SK-N-SH (cell line): ENCODE measurements around the gene GPR63. TPM values are rescaled to one million over a fixed set of nuclear protein-coding genes. Genes with fewer than 3 reads are reported as not detected.

Source experiments
- CTCF ChIA-PET: fragments of 300-600, 350-600 bp; formaldehyde crosslinking; extraction: SDS; loops from one replicate; lab custom pipeline; 2021; lab: Yijun Ruan, JAX
- POLR2A ChIA-PET: fragments of 350-600 bp; sonication (Branson Sonifier 250); formaldehyde crosslinking; extraction: SDS; loops from one replicate; lab custom pipeline; 2020; ENCODE audit warnings: antibody characterized with exemption, inconsistent platforms; lab: Yijun Ruan, JAX
- DNase-seq: peaks from one replicate; pipeline ENCODE4 v3.0.0; 2012
- H2AFZ ChIP-seq: fragments of 200-600 bp; sonication (generic); 2 replicates; pipeline ENCODE4 v1.8.1; 2016; ENCODE audit warnings: antibody characterized with exemption, mild to moderate bottlenecking, low read depth
- H3F3A ChIP-seq: fragments of 200-600 bp; sonication (generic); replicated peaks from 2 replicates; pipeline ENCODE3; 2016; ENCODE audit warnings: antibody characterized with exemption, mild to moderate bottlenecking; ENCODE audit not compliant: insufficient read depth
- H3K27ac ChIP-seq, 2 experiments: fragments of 200-500 bp in 1 of 2; fragments of 200-600 bp in 1 of 2; sonication (Bioruptor generic) in 1 of 2; sonication (generic), shearing (Covaris generic) in 1 of 2; 2 replicates each; pipeline versions ENCODE4 v1.5.1 to v1.6.1; 2014 to 2016; ENCODE audit warnings: low read depth in 2 of 2, inconsistent platforms in 1 of 2, low read length in 1 of 2, mild to moderate bottlenecking in 1 of 2, mixed read lengths in 1 of 2
- H3K27me3 ChIP-seq: fragments of 200-600 bp; sonication (generic), shearing (Covaris generic); 2 replicates; pipeline ENCODE4 v1.6.1; 2016; ENCODE audit warnings: mixed run types; ENCODE audit not compliant: insufficient read depth
- H3K36me3 ChIP-seq, 2 experiments: fragments of 200-500 bp in 1 of 2; fragments of 200-600 bp in 1 of 2; sonication (Bioruptor generic) in 1 of 2; sonication (generic) in 1 of 2; replicated peaks in 1 of 2; 2 replicates each; pipeline versions ENCODE3 to v1.5.1; 2014 to 2016; ENCODE audit warnings: low read length in 1 of 2, mild to moderate bottlenecking in 1 of 2; ENCODE audit not compliant: insufficient read depth in 2 of 2, control insufficient read depth in 1 of 2
- H3K4me1 ChIP-seq, 2 experiments: fragments of 200-500 bp in 1 of 2; fragments of 200-600 bp in 1 of 2; sonication (Bioruptor generic) in 1 of 2; sonication (generic), shearing (Covaris generic) in 1 of 2; 2 replicates each; pipeline versions ENCODE4 v1.5.1 to v1.6.1; 2014 to 2016; ENCODE audit warnings: low read depth in 1 of 2, low read length in 1 of 2, mixed run types in 1 of 2; ENCODE audit not compliant: insufficient read depth in 2 of 2, control insufficient read depth in 1 of 2
- H3K4me2 ChIP-seq: fragments of 200-600 bp; sonication (generic), shearing (Covaris generic); 2 replicates; pipeline ENCODE4 v1.6.1; 2017; ENCODE audit warnings: mixed run types
- H3K4me3 ChIP-seq, 2 experiments: fragments of 200-500 bp in 1 of 2; fragments of 200-600 bp in 1 of 2; sonication (Bioruptor generic) in 1 of 2; sonication (generic), shearing (Covaris generic) in 1 of 2; 2 replicates each; pipeline versions ENCODE4 v1.5.1 to v1.8.1; 2014 to 2016; ENCODE audit warnings: low read depth in 2 of 2, inconsistent platforms in 1 of 2, low read length in 1 of 2, mild to moderate bottlenecking in 1 of 2, mixed read lengths in 1 of 2, moderate library complexity in 1 of 2
- H3K79me2 ChIP-seq: fragments of 200-600 bp; sonication (generic); 2 replicates; pipeline ENCODE4 v1.8.1; 2017; ENCODE audit warnings: mild to moderate bottlenecking; ENCODE audit not compliant: insufficient read depth
- H3K9ac ChIP-seq: fragments of 200-600 bp; sonication (generic); 2 replicates; pipeline ENCODE4 v1.6.1; 2017; ENCODE audit warnings: mixed run types
- H3K9me2 ChIP-seq: fragments of 200-600 bp; sonication (generic); 2 replicates; pipeline ENCODE4 v1.6.1; 2017; ENCODE audit warnings: mixed run types
- H3K9me3 ChIP-seq: fragments of 200-600 bp; sonication (generic); 2 replicates; pipeline ENCODE4 v1.6.1; 2017; ENCODE audit warnings: mixed run types, mild to moderate bottlenecking, moderate library complexity
- H4K20me1 ChIP-seq: fragments of 200-600 bp; sonication (generic); 2 replicates; pipeline ENCODE4 v1.6.1; 2017; ENCODE audit warnings: mild to moderate bottlenecking, mixed run types; ENCODE audit not compliant: insufficient read depth
- ELF1 ChIP-seq: IDR thresholded peaks from 2 replicates; pipeline ENCODE4 v1.4.0; 2012
- EZH2phosphoT487 ChIP-seq: fragments of 200-600 bp; sonication (generic); IDR thresholded peaks from 2 replicates; pipeline ENCODE4 v1.6.1; 2017; ENCODE audit warnings: low read depth, mixed run types, mild to moderate bottlenecking, antibody characterized with exemption, moderate library complexity, borderline replicate concordance
- FOSL2 ChIP-seq: IDR thresholded peaks from 2 replicates; pipeline ENCODE4 v1.4.0; 2012; ENCODE audit warnings: low read depth, mild to moderate bottlenecking, moderate library complexity, borderline replicate concordance
- JUND ChIP-seq: IDR thresholded peaks from 2 replicates; pipeline ENCODE4 v1.4.0; 2012
- NRF1 ChIP-seq: IDR thresholded peaks from 2 replicates; pipeline ENCODE4 v1.6.1; 2012; ENCODE audit warnings: low read depth, mild to moderate bottlenecking, low read length
- RFX5 ChIP-seq: IDR thresholded peaks from 2 replicates; pipeline ENCODE4 v1.6.1; 2012; ENCODE audit warnings: mild to moderate bottlenecking, improper control_type of control experiment, low read length
- RXRA ChIP-seq: IDR thresholded peaks from 2 replicates; pipeline ENCODE4 v1.4.0; 2012; ENCODE audit warnings: low read depth, mild to moderate bottlenecking, borderline replicate concordance
- WGBS: methylation state at CpG from one replicate; pipeline ENCODE4 v1.1.6; 2017; ENCODE audit warnings: low lambda C conversion rate; 5-methylcytosine and 5-hydroxymethylcytosine counted together
- polyA plus RNA-seq, 3 experiments: library from polyadenylated mRNA; depleted of rRNA; stranded (reverse); fragments of >200 nt; gene quantifications; 2 replicates each; pipeline ENCODE4 v1.2.3, GENCODE V29; 2012
- TF ChIP-seq, protein P1 (sequence below): IDR thresholded peaks from 2 replicates; pipeline ENCODE4 v1.4.0; 2012; ENCODE audit warnings: low read depth, borderline replicate concordance
- TF ChIP-seq, protein P2 (sequence below): fragments of 200-600 bp; sonication (generic); IDR thresholded peaks from 2 replicates; pipeline ENCODE4 v1.6.1; 2017; ENCODE audit warnings: antibody characterized with exemption, mild to moderate bottlenecking, moderate library complexity
- TF ChIP-seq, protein P3 (sequence below): fragments of 150-350 bp; IDR thresholded peaks from 2 replicates; pipeline ENCODE4 v1.6.1; 2017; ENCODE audit warnings: antibody characterized with exemption, low read length, low read depth, borderline replicate concordance
- TF ChIP-seq, protein P4 (sequence below): fragments of 150-350 bp; IDR thresholded peaks from 2 replicates; pipeline ENCODE4 v1.6.1; 2016; ENCODE audit warnings: mild to moderate bottlenecking, low read depth, low read length

GPR63 gene
- polyA plus RNA-seq, 1 of the 3 experiments (the other 2 are of a cell fraction) = 0.53 TPM

DNA sequence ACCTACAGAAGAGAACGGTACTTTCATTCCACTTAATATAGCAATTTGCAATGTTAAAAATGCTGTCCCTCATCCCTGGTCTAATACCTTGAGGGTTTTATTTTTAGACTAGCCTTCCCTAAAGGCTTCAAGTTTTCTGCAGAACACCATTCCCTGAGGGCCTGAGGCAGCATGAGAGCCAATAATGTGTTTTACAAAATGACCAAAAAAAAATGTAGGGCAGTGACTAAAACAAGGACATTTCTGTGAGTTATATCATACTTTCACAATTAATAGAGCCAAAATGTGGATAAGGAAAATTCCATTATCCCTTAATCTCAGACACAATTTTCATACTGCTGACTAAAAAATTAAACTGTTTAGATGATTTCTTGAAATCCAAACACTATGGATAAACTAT lies 22.7 kb downstream of the GPR63 start (continued):
- TF ChIP-seq FOSL2 (no peak), RXRA (no peak), JUND (no peak), RFX5 (no peak), ELF1 (no peak)
- TF ChIP-seq, protein P1, sequence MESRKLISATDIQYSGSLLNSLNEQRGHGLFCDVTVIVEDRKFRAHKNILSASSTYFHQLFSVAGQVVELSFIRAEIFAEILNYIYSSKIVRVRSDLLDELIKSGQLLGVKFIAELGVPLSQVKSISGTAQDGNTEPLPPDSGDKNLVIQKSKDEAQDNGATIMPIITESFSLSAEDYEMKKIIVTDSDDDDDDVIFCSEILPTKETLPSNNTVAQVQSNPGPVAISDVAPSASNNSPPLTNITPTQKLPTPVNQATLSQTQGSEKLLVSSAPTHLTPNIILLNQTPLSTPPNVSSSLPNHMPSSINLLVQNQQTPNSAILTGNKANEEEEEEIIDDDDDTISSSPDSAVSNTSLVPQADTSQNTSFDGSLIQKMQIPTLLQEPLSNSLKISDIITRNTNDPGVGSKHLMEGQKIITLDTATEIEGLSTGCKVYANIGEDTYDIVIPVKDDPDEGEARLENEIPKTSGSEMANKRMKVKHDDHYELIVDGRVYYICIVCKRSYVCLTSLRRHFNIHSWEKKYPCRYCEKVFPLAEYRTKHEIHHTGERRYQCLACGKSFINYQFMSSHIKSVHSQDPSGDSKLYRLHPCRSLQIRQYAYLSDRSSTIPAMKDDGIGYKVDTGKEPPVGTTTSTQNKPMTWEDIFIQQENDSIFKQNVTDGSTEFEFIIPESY = no peak
- TF ChIP-seq, protein P2, sequence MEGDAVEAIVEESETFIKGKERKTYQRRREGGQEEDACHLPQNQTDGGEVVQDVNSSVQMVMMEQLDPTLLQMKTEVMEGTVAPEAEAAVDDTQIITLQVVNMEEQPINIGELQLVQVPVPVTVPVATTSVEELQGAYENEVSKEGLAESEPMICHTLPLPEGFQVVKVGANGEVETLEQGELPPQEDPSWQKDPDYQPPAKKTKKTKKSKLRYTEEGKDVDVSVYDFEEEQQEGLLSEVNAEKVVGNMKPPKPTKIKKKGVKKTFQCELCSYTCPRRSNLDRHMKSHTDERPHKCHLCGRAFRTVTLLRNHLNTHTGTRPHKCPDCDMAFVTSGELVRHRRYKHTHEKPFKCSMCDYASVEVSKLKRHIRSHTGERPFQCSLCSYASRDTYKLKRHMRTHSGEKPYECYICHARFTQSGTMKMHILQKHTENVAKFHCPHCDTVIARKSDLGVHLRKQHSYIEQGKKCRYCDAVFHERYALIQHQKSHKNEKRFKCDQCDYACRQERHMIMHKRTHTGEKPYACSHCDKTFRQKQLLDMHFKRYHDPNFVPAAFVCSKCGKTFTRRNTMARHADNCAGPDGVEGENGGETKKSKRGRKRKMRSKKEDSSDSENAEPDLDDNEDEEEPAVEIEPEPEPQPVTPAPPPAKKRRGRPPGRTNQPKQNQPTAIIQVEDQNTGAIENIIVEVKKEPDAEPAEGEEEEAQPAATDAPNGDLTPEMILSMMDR = no peak
- TF ChIP-seq, protein P3, sequence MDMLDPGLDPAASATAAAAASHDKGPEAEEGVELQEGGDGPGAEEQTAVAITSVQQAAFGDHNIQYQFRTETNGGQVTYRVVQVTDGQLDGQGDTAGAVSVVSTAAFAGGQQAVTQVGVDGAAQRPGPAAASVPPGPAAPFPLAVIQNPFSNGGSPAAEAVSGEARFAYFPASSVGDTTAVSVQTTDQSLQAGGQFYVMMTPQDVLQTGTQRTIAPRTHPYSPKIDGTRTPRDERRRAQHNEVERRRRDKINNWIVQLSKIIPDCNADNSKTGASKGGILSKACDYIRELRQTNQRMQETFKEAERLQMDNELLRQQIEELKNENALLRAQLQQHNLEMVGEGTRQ = no peak

DNA sequence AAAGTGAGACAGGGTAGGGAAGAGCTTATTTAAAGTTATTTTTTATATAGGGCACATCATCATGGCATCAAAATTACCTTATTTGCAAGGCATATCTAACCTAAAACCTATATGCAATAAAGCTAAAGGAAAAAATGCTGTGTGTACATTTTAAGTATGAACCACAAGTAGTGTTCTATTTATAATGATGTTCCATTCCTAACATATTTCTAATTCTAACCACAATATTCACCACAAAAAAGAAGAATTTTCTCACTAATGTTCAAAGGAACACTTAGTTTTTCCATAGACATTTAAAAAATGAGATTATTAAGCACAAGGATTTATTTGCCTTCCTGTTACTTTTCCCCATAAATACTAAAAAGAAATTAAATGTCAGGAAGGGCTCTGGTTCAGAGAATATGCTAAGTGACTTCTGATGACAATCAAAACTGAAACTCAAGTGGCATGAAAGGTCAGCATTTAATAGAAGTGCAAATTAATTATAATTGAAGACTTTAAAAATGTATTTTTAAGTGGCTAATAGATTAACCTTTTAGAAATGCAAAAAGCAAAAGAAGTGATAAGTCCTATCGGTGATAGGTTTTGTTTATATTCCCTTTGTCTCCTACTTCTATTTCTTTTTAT lies 25.1 kb downstream of the GPR63 start:
- ChIA-PET CTCF (no interaction called here), POLR2A (no interaction called here)
- H3K9me2 ChIP-seq = no peaks in the 10 kb centered on the region
- no peaks in the 10 kb centered on the region for H3K79me2 ChIP-seq
- H3K27ac ChIP-seq = peak overlapping the region in 1 of 2 experiments; percentile 16; a peak in 2 of 4 replicates
- H3K9ac ChIP-seq = no peak overlapping the region
- no peaks in the 10 kb centered on the region; a peak in 2 of 4 replicates for H3K4me1 ChIP-seq
- H4K20me1 ChIP-seq = no peaks in the 10 kb centered on the region
- TF ChIP-seq EZH2phosphoT487 = no peak
- TF ChIP-seq, protein P4, sequence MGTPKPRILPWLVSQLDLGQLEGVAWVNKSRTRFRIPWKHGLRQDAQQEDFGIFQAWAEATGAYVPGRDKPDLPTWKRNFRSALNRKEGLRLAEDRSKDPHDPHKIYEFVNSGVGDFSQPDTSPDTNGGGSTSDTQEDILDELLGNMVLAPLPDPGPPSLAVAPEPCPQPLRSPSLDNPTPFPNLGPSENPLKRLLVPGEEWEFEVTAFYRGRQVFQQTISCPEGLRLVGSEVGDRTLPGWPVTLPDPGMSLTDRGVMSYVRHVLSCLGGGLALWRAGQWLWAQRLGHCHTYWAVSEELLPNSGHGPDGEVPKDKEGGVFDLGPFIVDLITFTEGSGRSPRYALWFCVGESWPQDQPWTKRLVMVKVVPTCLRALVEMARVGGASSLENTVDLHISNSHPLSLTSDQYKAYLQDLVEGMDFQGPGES = no peak
- no peak for TF ChIP-seq NRF1
- TF ChIP-seq, all 33 proteins: peak for 0
- Histone ChIP-seq H3K27me3 (no peaks in the 10 kb centered on the region), H3F3A (peaks cover 3% of the 10 kb centered on the region), H3K9me3 (no peaks in the 10 kb centered on the region), H3K36me3 (no peaks in the 10 kb centered on the region), H2AFZ (peak overlapping the region; percentile 44; the same call in 1 of the 2 replicates), H3K4me2 (peak overlapping the region; percentile 38; the same call in 1 of the 2 replicates), H3K4me3 (no peak overlapping the region)
- WGBS = 89% methylated on average over 1 of the region's 1 CpG
- no peak for DNase-seq
